Osteoblast (primary cell): ENCODE measurements around the gene GNG12. TPM values are rescaled to one million over a fixed set of nuclear protein-coding genes. Genes with fewer than 3 reads are reported as not detected.

ENCODE experiments used
- DNase-seq: peaks from one replicate; pipeline ENCODE4 v3.0.0; 2011; ENCODE audit warnings: low spot score, mixed read lengths; ENCODE audit not compliant: insufficient read length; ENCODE audit errors: missing footprints
- H2AFZ ChIP-seq: 2 replicates; pipeline ENCODE4 v1.6.0; 2011; ENCODE audit warnings: mild to moderate bottlenecking, low read length
- H3K27ac ChIP-seq: 2 replicates; pipeline ENCODE4 v1.5.1; 2011; ENCODE audit warnings: mild to moderate bottlenecking, low read depth, low read length, moderate library complexity
- H3K27me3 ChIP-seq: 2 replicates; pipeline ENCODE4 v1.6.0; 2012; ENCODE audit warnings: mild to moderate bottlenecking, control low read depth, inconsistent platforms, low read length, moderate library complexity; ENCODE audit not compliant: insufficient read depth
- H3K36me3 ChIP-seq: 2 replicates; pipeline ENCODE4 v1.5.1; 2011; ENCODE audit warnings: mild to moderate bottlenecking, low read length, control low read depth, moderate library complexity; ENCODE audit not compliant: insufficient read depth
- H3K4me1 ChIP-seq: 2 replicates; pipeline ENCODE4 v1.5.1; 2011; ENCODE audit warnings: mild to moderate bottlenecking, low read length, control low read depth, moderate library complexity; ENCODE audit not compliant: insufficient read depth
- H3K4me2 ChIP-seq: 2 replicates; pipeline ENCODE4 v1.6.0; 2011; ENCODE audit warnings: mild to moderate bottlenecking, low read length; ENCODE audit not compliant: insufficient read depth
- H3K4me3 ChIP-seq: fragments of 200-600 bp; sonication (generic); 3 replicates; pipeline ENCODE4 v1.5.1; 2012; ENCODE audit warnings: mild to moderate bottlenecking, low read length, inconsistent platforms; ENCODE audit not compliant: insufficient read depth
- H3K79me2 ChIP-seq: 2 replicates; pipeline ENCODE4 v1.6.0; 2012; ENCODE audit warnings: mild to moderate bottlenecking, low read length, control low read depth, inconsistent platforms; ENCODE audit not compliant: insufficient read depth
- H3K9me3 ChIP-seq: 2 replicates; pipeline ENCODE4 v1.5.1; 2011; ENCODE audit warnings: low read depth, low read length, control low read depth
- H4K20me1 ChIP-seq: 2 replicates; pipeline ENCODE4 v1.6.0; 2012; ENCODE audit warnings: mild to moderate bottlenecking, low read length, control low read depth; ENCODE audit not compliant: insufficient read depth
- total RNA-seq: library from RNA; depleted of rRNA; stranded (reverse); fragments of >200 nt; gene quantifications from 2 replicates; pipeline ENCODE4 v1.2.3, GENCODE V29; 2012
- TF ChIP-seq, protein P1 (sequence below): IDR thresholded peaks from 2 replicates; pipeline ENCODE4 v1.5.1; 2011; ENCODE audit warnings: mild to moderate bottlenecking, low read depth, low read length, moderate library complexity; ENCODE audit errors: extremely low read depth

The GNG12 gene
- total RNA-seq, 1 donor = 219 TPM

DNA sequence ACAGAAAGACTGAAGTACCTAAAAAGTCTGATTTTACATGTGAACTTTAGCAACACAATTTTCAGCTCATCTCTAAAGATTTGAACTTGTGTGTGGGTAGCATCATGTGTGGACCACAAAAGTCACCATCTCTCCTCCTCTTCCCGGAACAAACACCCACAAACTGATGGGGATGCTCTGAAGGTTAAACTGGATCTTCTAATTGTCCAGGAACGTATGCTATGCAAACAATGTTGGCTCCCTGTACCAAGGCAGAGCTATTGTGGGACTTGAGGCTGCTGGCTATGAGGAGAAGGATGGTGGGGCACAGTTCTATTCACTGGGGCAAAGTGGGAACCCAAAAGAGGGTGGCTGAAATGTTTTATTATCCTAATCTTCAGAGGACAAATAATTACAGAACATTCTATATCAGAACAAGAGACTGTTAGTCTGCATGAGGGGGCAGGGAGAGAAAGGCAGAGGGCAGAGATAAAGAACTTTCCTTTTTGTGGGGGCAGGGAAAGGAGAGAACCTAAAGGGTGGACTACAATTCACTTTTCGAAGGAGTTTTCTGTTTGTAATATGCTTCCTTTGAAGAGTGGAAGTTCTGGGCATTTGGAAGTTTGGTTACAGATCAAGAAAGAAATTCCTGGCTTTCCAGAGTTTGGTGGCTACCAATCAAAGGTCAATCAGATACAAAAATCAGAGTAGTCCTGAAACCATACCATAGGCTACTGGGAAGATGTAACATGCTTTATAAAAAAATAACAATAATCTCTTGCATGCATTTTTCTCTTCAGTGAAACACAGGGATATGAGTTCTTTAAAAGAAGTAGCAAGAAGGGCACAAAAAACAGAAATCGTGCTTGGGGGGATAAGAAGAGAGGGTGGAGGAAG, 85.4 kb downstream of the GNG12 start:
- no peak for DNase-seq
- Histone ChIP-seq H3K79me2 (peaks cover 62% of the 10 kb centered on the region), H3K27ac (peak overlapping the region; percentile 89), H3K4me2 (peak overlapping the region; percentile 69), H4K20me1 (peaks cover 2% of the 10 kb centered on the region), H3K27me3 (no peaks in the 10 kb centered on the region), H3K9me3 (no peaks in the 10 kb centered on the region), H3K4me1 (peaks cover 70% of the 10 kb centered on the region), H3K36me3 (peaks cover 14% of the 10 kb centered on the region), H2AFZ (no peak overlapping the region), H3K4me3 (no peak overlapping the region)
- TF ChIP-seq, protein P1, sequence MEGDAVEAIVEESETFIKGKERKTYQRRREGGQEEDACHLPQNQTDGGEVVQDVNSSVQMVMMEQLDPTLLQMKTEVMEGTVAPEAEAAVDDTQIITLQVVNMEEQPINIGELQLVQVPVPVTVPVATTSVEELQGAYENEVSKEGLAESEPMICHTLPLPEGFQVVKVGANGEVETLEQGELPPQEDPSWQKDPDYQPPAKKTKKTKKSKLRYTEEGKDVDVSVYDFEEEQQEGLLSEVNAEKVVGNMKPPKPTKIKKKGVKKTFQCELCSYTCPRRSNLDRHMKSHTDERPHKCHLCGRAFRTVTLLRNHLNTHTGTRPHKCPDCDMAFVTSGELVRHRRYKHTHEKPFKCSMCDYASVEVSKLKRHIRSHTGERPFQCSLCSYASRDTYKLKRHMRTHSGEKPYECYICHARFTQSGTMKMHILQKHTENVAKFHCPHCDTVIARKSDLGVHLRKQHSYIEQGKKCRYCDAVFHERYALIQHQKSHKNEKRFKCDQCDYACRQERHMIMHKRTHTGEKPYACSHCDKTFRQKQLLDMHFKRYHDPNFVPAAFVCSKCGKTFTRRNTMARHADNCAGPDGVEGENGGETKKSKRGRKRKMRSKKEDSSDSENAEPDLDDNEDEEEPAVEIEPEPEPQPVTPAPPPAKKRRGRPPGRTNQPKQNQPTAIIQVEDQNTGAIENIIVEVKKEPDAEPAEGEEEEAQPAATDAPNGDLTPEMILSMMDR = no peak

DNA sequence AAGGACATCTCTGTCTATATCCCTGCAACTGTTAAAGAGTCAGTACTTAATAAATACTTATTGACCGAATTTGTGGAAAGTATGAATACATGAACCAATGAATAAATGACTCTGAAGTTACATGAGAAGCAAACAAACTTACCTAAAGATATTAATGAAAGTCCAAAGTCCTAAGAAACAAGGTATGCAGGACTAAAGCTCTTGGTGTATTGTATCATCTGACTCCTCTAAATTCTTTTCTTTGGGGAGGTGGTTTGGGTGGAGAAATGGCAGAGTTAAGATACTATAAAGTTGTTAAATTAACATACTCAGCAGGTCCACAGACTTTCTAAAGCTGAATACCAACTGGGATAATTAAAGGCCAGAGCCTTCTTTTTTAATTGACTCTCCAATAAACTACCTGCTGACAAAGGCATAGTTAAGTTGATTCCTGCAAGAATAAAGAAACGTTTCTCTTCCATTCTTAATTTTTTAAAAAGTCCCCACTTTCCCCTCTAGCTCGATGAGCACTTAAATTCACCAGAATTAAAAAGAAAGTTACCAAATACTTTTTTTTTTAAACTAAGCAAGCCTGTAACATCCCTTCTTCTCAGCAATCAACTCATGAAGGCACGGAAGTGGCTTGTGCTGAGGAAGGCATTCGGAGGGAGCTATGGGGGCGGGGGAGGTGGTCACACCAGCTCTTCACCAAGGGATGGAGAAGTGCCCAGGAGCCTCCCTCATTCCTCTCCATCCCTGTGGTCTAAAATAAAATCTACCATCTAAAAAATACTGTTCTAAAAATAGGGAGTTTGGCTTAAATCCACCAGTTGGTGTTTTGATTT, 87.2 kb downstream of the GNG12 start:
- peak overlapping the region; percentile 42 for H3K4me2 ChIP-seq
- H4K20me1 ChIP-seq = peaks cover 2% of the 10 kb centered on the region
- peak overlapping the region; percentile 35 for H3K27ac ChIP-seq
- peaks cover 61% of the 10 kb centered on the region for H3K79me2 ChIP-seq
- no peak overlapping the region for H3K4me3 ChIP-seq
- peaks cover 6% of the 10 kb centered on the region for H3K36me3 ChIP-seq
- DNase-seq = no peak
- no peaks in the 10 kb centered on the region for H3K27me3 ChIP-seq
- H3K9me3 ChIP-seq = no peaks in the 10 kb centered on the region
- TF ChIP-seq, protein P1 = no peak
- H3K4me1 ChIP-seq = peaks cover 52% of the 10 kb centered on the region
- no peak overlapping the region for H2AFZ ChIP-seq

DNA sequence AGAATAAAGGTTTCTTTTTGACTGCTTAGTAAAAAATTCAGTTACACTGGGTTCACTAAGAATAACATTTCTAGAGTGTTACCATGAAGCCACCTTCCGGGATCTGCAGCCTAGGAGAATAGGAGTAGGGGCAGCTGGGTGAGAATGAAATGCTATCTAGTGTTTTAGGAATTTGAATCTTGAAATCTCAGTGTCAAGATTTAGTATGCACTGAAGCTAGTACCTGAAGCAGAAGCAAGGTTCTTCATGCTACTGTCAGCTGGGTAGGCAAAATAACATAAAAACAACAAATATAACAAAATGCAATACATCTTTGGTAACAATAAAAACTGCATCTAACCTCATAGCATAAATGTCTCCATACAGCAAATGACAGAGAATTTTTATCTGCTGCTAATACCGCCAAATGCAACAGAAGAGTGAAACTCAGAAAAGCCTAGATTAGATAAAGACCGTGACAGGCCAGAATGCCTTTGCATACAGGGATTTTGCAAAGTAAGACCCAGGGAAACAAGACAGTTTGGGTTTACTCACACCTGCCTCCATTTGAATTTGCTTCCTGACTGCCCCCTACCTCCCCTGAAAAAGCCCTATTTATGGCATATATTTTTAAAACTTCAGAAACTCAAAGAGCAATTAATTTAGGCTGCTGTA, 90.1 kb downstream of the GNG12 start:
- no peaks in the 10 kb centered on the region for H3K27me3 ChIP-seq
- no peak overlapping the region for H3K4me3 ChIP-seq
- no peak for DNase-seq
- TF ChIP-seq, protein P1 = no peak
- H3K79me2 ChIP-seq = peaks cover 76% of the 10 kb centered on the region
- no peak overlapping the region for H2AFZ ChIP-seq
- H4K20me1 ChIP-seq = peaks cover 6% of the 10 kb centered on the region
- no peaks in the 10 kb centered on the region for H3K9me3 ChIP-seq
- peaks cover 19% of the 10 kb centered on the region for H3K36me3 ChIP-seq
- H3K4me1 ChIP-seq = peaks cover 24% of the 10 kb centered on the region
- H3K4me2 ChIP-seq = no peak overlapping the region
- no peak overlapping the region for H3K27ac ChIP-seq
